Activated naive CD8-positive, alpha-beta T cell treated with anti-CD3 and anti-CD28 coated beads for 36 hours (primary cell): Measurements from ENCODE around the gene STAT3. TPM values are rescaled to one million over a fixed set of nuclear protein-coding genes. Genes with fewer than 3 reads are reported as not detected.
A peak's percentile ranks its signal among the peaks of the same experiment; 100 is the strongest.
"Not testable (repeated sequence)": the region's sequence is repeated elsewhere in the genome, so short reads cannot be mapped to it uniquely, and the experiment has no call there.

Experiments
- DNase-seq: peaks from one replicate; pipeline ENCODE4 v3.0.0; 2021
- H3K27ac Mint-ChIP-seq: one replicate; pipeline ENCODE4 v1.8.0; 2022; ENCODE audit warnings: mild to moderate bottlenecking, moderate library complexity, mixed read lengths
- H3K27me3 Mint-ChIP-seq: one replicate; pipeline ENCODE4 v1.8.0; 2022; ENCODE audit warnings: mild to moderate bottlenecking, mixed read lengths
- H3K36me3 Mint-ChIP-seq: one replicate; pipeline ENCODE4 v1.8.0; 2021; ENCODE audit warnings: mild to moderate bottlenecking, mixed read lengths
- H3K4me1 Mint-ChIP-seq: one replicate; pipeline ENCODE4 v1.8.0; 2021; ENCODE audit warnings: mixed read lengths
- H3K4me3 Mint-ChIP-seq: one replicate; pipeline ENCODE4 v1.8.0; 2022; ENCODE audit warnings: mild to moderate bottlenecking, moderate library complexity, mixed read lengths
- H3K9me3 Mint-ChIP-seq: one replicate; pipeline ENCODE4 v1.8.0; 2022; ENCODE audit warnings: mixed read lengths
- total RNA-seq, 2 experiments: library from RNA; stranded (reverse); gene quantifications; one replicate each; pipeline ENCODE4 v1.2.3, GENCODE V29; 2021

Gene STAT3
- total RNA-seq, 2 experiments from 2014 or later: 221 to 223 TPM

- Mint-ChIP-seq H3K9me3 (no peaks in the 10 kb centered on the region), H3K27me3 (no peaks in the 10 kb centered on the region), H3K27ac (no peak overlapping the region), H3K4me3 (no peak overlapping the region), H3K36me3 (no peaks in the 10 kb centered on the region), H3K4me1 (peaks cover 16% of the 10 kb centered on the region)
- DNase-seq: no peak
Observed at GRCh38 chr17:42413464-42414040, 25.3 kb upstream of the STAT3 start.

DNA sequence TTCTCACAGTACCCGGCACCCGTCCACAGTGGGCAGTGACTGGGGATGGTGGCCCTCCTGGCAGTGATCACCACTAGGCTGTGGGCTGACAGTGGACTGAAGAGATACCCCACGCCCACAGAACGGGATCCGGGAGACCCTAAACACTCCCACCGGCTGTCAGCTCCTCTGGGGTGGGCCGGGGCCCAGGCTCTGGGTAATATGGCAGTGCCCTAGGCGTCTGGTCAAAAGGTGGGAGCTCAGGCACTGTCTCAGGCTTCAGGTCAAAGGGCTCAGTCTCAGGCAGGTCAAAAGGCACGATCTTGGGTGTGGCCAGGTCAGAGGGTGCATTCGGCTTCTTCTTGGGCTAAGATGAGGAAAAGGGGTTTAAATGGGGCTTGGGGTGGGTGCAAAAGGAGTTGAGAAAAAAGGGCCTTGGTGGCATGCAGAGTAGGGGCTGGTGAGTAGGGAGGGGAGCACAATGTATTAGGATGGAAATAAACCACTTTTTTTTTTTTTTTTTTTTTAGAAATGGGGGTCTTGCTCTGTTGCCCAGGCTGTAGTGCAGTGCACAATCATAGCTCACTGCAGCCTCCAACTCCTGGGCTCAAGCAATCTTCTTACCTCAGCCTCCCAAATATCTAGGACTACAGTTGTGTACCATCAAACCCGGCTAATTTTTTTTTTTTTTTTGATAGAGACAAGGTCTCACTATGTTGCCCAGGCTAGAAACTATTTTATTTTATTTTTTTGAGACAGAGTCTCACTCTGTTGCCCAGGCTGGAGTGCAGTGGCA, 23.9 kb upstream of the STAT3 start:
- peaks cover 20% of the 10 kb centered on the region for H3K4me1 Mint-ChIP-seq
- no peaks in the 10 kb centered on the region for H3K27me3 Mint-ChIP-seq
- H3K4me3 Mint-ChIP-seq: no peak overlapping the region
- H3K36me3 Mint-ChIP-seq: no peaks in the 10 kb centered on the region
- H3K9me3 Mint-ChIP-seq: no peaks in the 10 kb centered on the region
- no peak for DNase-seq
- no peak overlapping the region for H3K27ac Mint-ChIP-seq

DNA sequence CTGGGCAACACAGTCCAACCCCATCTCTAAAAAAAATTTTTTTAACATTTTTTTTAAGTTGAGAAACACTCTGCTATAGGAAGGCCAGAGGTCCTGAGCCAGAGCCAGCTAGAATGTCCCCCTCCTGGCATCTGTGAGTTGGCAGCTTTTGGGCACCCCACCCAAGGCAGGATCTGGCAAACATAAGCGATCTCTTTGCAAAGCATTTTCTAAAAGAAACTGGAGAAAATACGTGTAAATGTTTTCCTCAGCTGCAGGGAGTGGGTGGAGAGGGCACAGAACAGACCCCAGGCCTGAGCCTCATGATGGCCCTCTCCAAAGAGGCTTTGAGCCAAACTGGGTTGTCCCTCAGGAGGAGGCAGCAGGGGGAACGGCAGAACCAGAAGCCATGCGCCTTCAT, 23.1 kb upstream of the STAT3 start:
- H3K27ac Mint-ChIP-seq: no peak overlapping the region
- DNase-seq: no peak
- no peaks in the 10 kb centered on the region for H3K9me3 Mint-ChIP-seq
- no peak overlapping the region for H3K4me3 Mint-ChIP-seq
- H3K27me3 Mint-ChIP-seq: no peaks in the 10 kb centered on the region
- H3K4me1 Mint-ChIP-seq: peaks cover 20% of the 10 kb centered on the region
- H3K36me3 Mint-ChIP-seq: no peaks in the 10 kb centered on the region

DNA sequence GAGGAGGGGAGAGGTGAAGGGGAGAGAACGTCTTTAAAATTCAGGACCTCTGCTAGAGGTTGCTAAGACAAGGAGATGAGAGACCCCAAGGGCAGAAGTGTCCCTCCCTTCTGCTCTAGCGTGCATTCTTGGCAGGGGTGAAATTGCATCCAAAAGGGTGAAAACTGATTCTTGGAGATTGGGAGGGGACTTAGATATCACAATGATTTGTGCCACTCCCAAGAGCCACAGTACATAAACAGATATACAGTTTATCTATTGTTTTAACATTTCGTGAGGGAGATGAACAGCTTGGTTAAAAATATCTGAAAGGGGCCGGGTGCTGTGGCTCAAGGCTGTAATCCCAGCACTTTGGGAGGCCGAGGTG, 22.1 kb upstream of the STAT3 start:
- no peak overlapping the region for H3K4me3 Mint-ChIP-seq
- DNase-seq: no peak
- H3K27ac Mint-ChIP-seq: peak overlapping the region; percentile 30
- no peaks in the 10 kb centered on the region for H3K36me3 Mint-ChIP-seq
- H3K9me3 Mint-ChIP-seq: no peaks in the 10 kb centered on the region
- H3K4me1 Mint-ChIP-seq: peaks cover 20% of the 10 kb centered on the region
- H3K27me3 Mint-ChIP-seq: no peaks in the 10 kb centered on the region

- H3K27me3 Mint-ChIP-seq: no peaks in the 10 kb centered on the region
- H3K9me3 Mint-ChIP-seq: no peaks in the 10 kb centered on the region
- no peaks in the 10 kb centered on the region for H3K36me3 Mint-ChIP-seq
- H3K27ac Mint-ChIP-seq: peak overlapping the region; percentile 30
- H3K4me1 Mint-ChIP-seq: peaks cover 15% of the 10 kb centered on the region
- H3K4me3 Mint-ChIP-seq: no peak overlapping the region
- DNase-seq: no peak
Observed at GRCh38 chr17:42409523-42410318, 21.5 kb upstream of the STAT3 start.

GRCh38 chr17:42408061-42408460, 19.8 kb upstream of the STAT3 start:
- Mint-ChIP-seq H3K9me3 (no peaks in the 10 kb centered on the region), H3K27me3 (no peaks in the 10 kb centered on the region)
- no peak for DNase-seq

GRCh38 chr17:42407289-42407836, 19.1 kb upstream of the STAT3 start:
- H3K27ac Mint-ChIP-seq: no peak overlapping the region
- peak; percentile 54 for DNase-seq
- no peaks in the 10 kb centered on the region for H3K27me3 Mint-ChIP-seq
- no peaks in the 10 kb centered on the region for H3K36me3 Mint-ChIP-seq
- peaks cover 11% of the 10 kb centered on the region for H3K4me1 Mint-ChIP-seq
- no peaks in the 10 kb centered on the region for H3K9me3 Mint-ChIP-seq
- no peak overlapping the region for H3K4me3 Mint-ChIP-seq

More at GRCh38 chr17:42408061-42408460, 19.8 kb upstream of the STAT3 start:
- H3K27ac Mint-ChIP-seq: no peak overlapping the region
- H3K4me1 Mint-ChIP-seq: peaks cover 9% of the 10 kb centered on the region
- no peaks in the 10 kb centered on the region for H3K36me3 Mint-ChIP-seq
- no peak overlapping the region for H3K4me3 Mint-ChIP-seq

GRCh38 chr17:42406615-42407288, 18.5 kb upstream of the STAT3 start:
- H3K9me3 Mint-ChIP-seq: no peaks in the 10 kb centered on the region
- no peaks in the 10 kb centered on the region for H3K27me3 Mint-ChIP-seq
- no peak overlapping the region for H3K4me3 Mint-ChIP-seq
- peaks cover 15% of the 10 kb centered on the region for H3K4me1 Mint-ChIP-seq
- no peaks in the 10 kb centered on the region for H3K36me3 Mint-ChIP-seq
- no peak for DNase-seq
- no peak overlapping the region for H3K27ac Mint-ChIP-seq

GRCh38 chr17:42405963-42406495, 17.8 kb upstream of the STAT3 start:
- Mint-ChIP-seq H3K27ac (no peak overlapping the region), H3K9me3 (no peaks in the 10 kb centered on the region)
- DNase-seq: peak; percentile 81

DNA sequence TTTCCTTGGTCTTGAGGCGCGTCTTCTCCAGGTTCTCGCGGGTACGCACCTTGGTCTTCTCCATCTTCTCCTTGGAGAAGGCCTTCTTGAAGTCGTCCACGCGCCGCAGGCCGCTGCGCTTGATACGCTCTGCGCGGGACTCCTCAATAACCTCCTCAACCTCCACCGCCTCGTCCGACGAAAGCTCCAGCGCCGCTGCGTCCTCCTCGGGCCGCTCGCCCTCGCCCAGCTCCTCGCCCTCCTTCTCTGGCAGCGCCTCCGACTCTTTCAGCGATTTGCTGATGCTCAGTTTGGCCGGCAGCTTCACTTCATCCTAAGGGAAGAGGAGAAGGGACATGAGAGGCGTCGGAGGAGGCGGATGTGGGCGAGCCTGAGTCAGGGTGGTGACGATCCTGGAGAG, 16.8 kb upstream of the STAT3 start:
- Mint-ChIP-seq H3K9me3 (no peaks in the 10 kb centered on the region), H3K4me3 (no peak overlapping the region), H3K4me1 (peaks cover 24% of the 10 kb centered on the region), H3K27ac (no peak overlapping the region), H3K27me3 (no peaks in the 10 kb centered on the region), H3K36me3 (no peaks in the 10 kb centered on the region)
- DNase-seq: no peak

More at GRCh38 chr17:42405963-42406495, 17.8 kb upstream of the STAT3 start:
- Mint-ChIP-seq H3K36me3 (no peaks in the 10 kb centered on the region), H3K4me1 (peaks cover 18% of the 10 kb centered on the region), H3K27me3 (no peaks in the 10 kb centered on the region), H3K4me3 (no peak overlapping the region)

GRCh38 chr17:42404326-42405055, 16.2 kb upstream of the STAT3 start:
- no peak overlapping the region for H3K27ac Mint-ChIP-seq
- DNase-seq: no peak
- H3K4me1 Mint-ChIP-seq: peaks cover 28% of the 10 kb centered on the region
- H3K27me3 Mint-ChIP-seq: no peaks in the 10 kb centered on the region
- H3K4me3 Mint-ChIP-seq: no peak overlapping the region
- no peaks in the 10 kb centered on the region for H3K36me3 Mint-ChIP-seq
- H3K9me3 Mint-ChIP-seq: no peaks in the 10 kb centered on the region

DNA sequence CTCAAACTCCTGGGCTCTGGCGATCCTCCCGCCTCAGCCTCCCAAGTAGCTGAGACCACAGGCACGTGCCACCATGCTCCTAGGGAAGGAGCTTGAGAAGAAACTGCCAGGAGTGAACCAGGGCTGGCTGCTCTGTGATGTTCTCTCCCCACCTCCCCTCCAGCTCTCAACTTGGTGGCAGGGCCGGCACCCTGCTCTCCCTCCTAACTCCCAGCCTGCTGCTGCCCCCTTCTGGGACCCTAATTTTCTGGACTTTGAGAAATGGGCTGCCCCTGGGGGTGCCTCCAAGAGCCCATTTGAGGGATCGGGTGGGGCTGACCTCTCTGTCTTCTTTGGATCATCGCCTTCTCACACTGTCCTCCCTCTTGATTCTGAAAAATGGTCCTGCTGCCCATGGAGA, 14.9 kb upstream of the STAT3 start:
- H3K27me3 Mint-ChIP-seq: no peaks in the 10 kb centered on the region
- no peaks in the 10 kb centered on the region for H3K36me3 Mint-ChIP-seq
- no peak overlapping the region for H3K27ac Mint-ChIP-seq
- H3K4me3 Mint-ChIP-seq: no peak overlapping the region
- H3K4me1 Mint-ChIP-seq: peaks cover 34% of the 10 kb centered on the region
- H3K9me3 Mint-ChIP-seq: no peaks in the 10 kb centered on the region
- DNase-seq: peak; percentile 63

DNA sequence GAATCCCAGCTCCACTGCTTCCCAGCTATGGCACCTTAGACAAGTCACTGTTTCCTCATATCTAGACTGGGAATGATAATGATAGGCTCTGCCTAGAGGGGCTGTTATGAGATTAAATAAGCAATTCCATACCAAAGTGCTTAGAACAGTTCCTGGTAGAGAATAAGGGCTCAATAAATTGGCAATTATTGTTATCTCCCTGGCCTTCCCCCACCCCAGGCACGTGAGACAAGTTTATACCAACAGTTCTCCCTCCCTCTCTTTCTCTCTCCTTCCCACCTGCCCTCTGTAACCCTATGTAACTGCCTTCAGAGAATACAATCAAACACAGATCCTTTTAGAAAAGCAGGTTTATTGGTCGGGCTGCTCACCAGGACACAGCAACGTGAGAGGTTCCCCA, 13.9 kb upstream of the STAT3 start:
- Mint-ChIP-seq H3K4me3 (no peak overlapping the region), H3K27ac (peak overlapping the region; percentile 2)

DNA sequence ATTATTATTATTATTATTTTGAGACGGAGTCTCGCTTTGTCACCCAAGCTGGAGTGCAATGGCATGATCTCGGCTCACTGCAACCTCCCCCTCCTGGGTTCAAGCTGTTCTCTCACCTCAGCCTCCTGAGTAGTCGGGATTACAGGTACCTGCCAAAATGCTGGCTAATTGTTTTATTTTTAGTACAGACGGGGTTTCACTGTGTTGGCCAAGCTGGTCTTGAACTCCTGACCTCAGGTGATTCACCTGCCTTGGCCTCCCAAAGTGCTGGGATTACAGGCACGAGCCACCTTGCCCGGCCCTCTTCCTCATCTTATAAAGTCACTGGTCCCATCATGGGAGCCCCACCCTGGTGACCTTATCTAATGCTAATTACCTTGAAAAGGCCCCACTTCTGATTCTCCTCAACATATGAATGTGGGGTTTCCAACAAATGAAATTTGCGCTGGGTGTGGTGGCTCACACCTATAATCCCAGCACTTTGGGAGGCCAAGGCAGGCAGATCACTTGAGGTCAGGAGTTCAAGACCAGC, 12.7 kb upstream of the STAT3 start:
- not testable (repeated sequence) for H3K4me3 Mint-ChIP-seq, H3K27me3 Mint-ChIP-seq, H3K9me3 Mint-ChIP-seq, H3K27ac Mint-ChIP-seq, H3K36me3 Mint-ChIP-seq, DNase-seq
- peaks cover 28% of the 10 kb centered on the region for H3K4me1 Mint-ChIP-seq

More for the DNA sequence above, 13.9 kb upstream of the STAT3 start:
- no peak for DNase-seq
- Mint-ChIP-seq H3K4me1 (peaks cover 30% of the 10 kb centered on the region), H3K9me3 (no peaks in the 10 kb centered on the region), H3K36me3 (no peaks in the 10 kb centered on the region), H3K27me3 (no peaks in the 10 kb centered on the region)
